Endothelial cell of umbilical vein (primary cell): ENCODE data around the gene CYP1A1. TPM values are rescaled to one million over a fixed set of nuclear protein-coding genes. Genes with fewer than 3 reads are reported as not detected.

Source experiments
- BruUV-seq: library from RNA; stranded (reverse); fragments of 400-500 nt; replicated peaks from 2 replicates; lab custom pipeline; 2021; lab: Mats Ljungman, UMichigan
- CTCF ChIA-PET: fragments of 300-600, 350-600 bp; sonication (Branson Sonifier 250); formaldehyde crosslinking; loops from one replicate; lab custom pipeline; 2021; ENCODE audit warnings: antibody characterized with exemption, inconsistent platforms; lab: Charles Lee
- POLR2A ChIA-PET: fragments of 300-600, 350-600 bp; sonication (Branson Sonifier 250); formaldehyde crosslinking; loops from one replicate; lab custom pipeline; 2021; ENCODE audit warnings: antibody characterized with exemption, inconsistent platforms; lab: Charles Lee
- DNase-seq: peaks from one replicate; pipeline ENCODE4 v3.0.0-alpha.2; 2011; ENCODE audit warnings: low read depth, low spot score
- FAIRE-seq: peaks from 2 replicates; lab custom pipeline; 2011; peaks lifted over from hg19 to GRCh38; lab: Jason Lieb, UNC
- H2AFZ ChIP-seq: 2 replicates; pipeline ENCODE4 v1.6.0; 2012; ENCODE audit warnings: low read depth, low read length, control low read depth, inconsistent platforms
- H3K27ac ChIP-seq: 2 replicates; pipeline ENCODE4 v1.5.1; 2011; ENCODE audit warnings: low read depth, mild to moderate bottlenecking, control low read depth, low read length, moderate library complexity; ENCODE audit not compliant: insufficient read depth
- H3K27me3 ChIP-seq, 2 experiments: 2 replicates each; pipeline versions ENCODE4 v1.6.0 to v1.6.1; 2011; ENCODE audit warnings: low read length in 2 of 2, mixed read lengths in 1 of 2; ENCODE audit not compliant: control insufficient read depth in 2 of 2, insufficient read depth in 2 of 2
- H3K36me3 ChIP-seq, 2 experiments: 2 replicates in 1 of 2; 3 replicates in 1 of 2; pipeline ENCODE4 v1.5.1; 2011; ENCODE audit warnings: low read length in 2 of 2, mild to moderate bottlenecking in 1 of 2, moderate library complexity in 1 of 2; ENCODE audit not compliant: control insufficient read depth in 2 of 2, insufficient read depth in 2 of 2; ENCODE audit errors: extremely low read depth in 1 of 2
- H3K4me1 ChIP-seq: 3 replicates; pipeline ENCODE4 v1.5.1; 2011; ENCODE audit warnings: mild to moderate bottlenecking, low read length; ENCODE audit not compliant: control insufficient read depth, insufficient read depth; ENCODE audit errors: extremely low read depth
- H3K4me2 ChIP-seq: 2 replicates; pipeline ENCODE4 v1.6.1; 2011; ENCODE audit warnings: low read length, control low read depth, mixed read lengths; ENCODE audit not compliant: insufficient read depth
- H3K4me3 ChIP-seq, 3 experiments: fragments of 200-600 bp in 1 of 3; sonication (generic), shearing (Covaris generic) in 1 of 3; replicated peaks in 1 of 3; 2 replicates each; pipeline ENCODE4 v1.5.1; 2011 to 2016; ENCODE audit warnings: control low read depth in 3 of 3, low read length in 3 of 3, mild to moderate bottlenecking in 2 of 3, inconsistent platforms in 1 of 3, low read depth in 1 of 3, moderate library complexity in 1 of 3; ENCODE audit not compliant: insufficient read depth in 1 of 3
- H3K79me2 ChIP-seq: 2 replicates; pipeline ENCODE4 v1.6.0; 2012; ENCODE audit warnings: low read length, inconsistent platforms; ENCODE audit not compliant: control insufficient read depth, insufficient read depth
- H3K9ac ChIP-seq: replicated peaks from 2 replicates; pipeline ENCODE3; 2011; ENCODE audit warnings: low read length, control low read depth; ENCODE audit not compliant: insufficient read depth; ENCODE audit errors: extremely low read depth
- H3K9me1 ChIP-seq: replicated peaks from 3 replicates; pipeline ENCODE4 v1.6.0; 2011; ENCODE audit warnings: mild to moderate bottlenecking, low read length; ENCODE audit not compliant: control insufficient read depth, insufficient read depth; ENCODE audit errors: extremely low read depth
- H3K9me3 ChIP-seq: replicated peaks from 2 replicates; pipeline ENCODE4 v1.5.1; 2012; ENCODE audit warnings: low read length, inconsistent platforms; ENCODE audit not compliant: control insufficient read depth, insufficient read depth
- H4K20me1 ChIP-seq: replicated peaks from 2 replicates; pipeline ENCODE3; 2011; ENCODE audit warnings: mild to moderate bottlenecking, low read length; ENCODE audit not compliant: control insufficient read depth, insufficient read depth; ENCODE audit errors: extremely low read depth
- CTCF ChIP-seq, 2 donors: IDR thresholded peaks; 1 replicate in 1 of 2; 2 replicates in 1 of 2; pipeline ENCODE4 v1.5.1; 2011; ENCODE audit warnings: low read length in 2 of 2, mild to moderate bottlenecking in 2 of 2, moderate library complexity in 2 of 2, control low read depth in 1 of 2, inconsistent platforms in 1 of 2, low read depth in 1 of 2; ENCODE audit not compliant: insufficient read depth in 1 of 2; ENCODE audit errors: extremely low read depth in 1 of 2
- EZH2 ChIP-seq: IDR thresholded peaks from 2 replicates; pipeline ENCODE4 v1.6.1; 2012; ENCODE audit warnings: borderline replicate concordance, low read depth, mild to moderate bottlenecking, moderate library complexity, low read length, inconsistent platforms; ENCODE audit not compliant: severe bottlenecking
- FOS ChIP-seq: IDR thresholded peaks from 2 replicates; pipeline ENCODE4 v1.6.1; 2011; ENCODE audit warnings: mild to moderate bottlenecking, low read length, moderate library complexity, borderline replicate concordance; ENCODE audit not compliant: insufficient read depth
- GATA2 ChIP-seq: IDR thresholded peaks from 2 replicates; pipeline ENCODE4 v1.7.0; 2011; ENCODE audit warnings: low read depth, mild to moderate bottlenecking, moderate library complexity, mixed read lengths, low read length; ENCODE audit not compliant: insufficient read length, insufficient read depth
- JUN ChIP-seq: IDR thresholded peaks from 2 replicates; pipeline ENCODE4 v1.6.1; 2011; ENCODE audit warnings: borderline replicate concordance, low read depth; ENCODE audit not compliant: insufficient read length, insufficient read depth
- MAX ChIP-seq: IDR thresholded peaks from 2 replicates; pipeline ENCODE4 v1.6.1; 2011; ENCODE audit not compliant: insufficient read depth, insufficient read length
- MYC ChIP-seq: IDR thresholded peaks from one replicate; pipeline ENCODE4 v1.6.1; 2011; ENCODE audit warnings: mild to moderate bottlenecking, low read depth, low read length
- POLR2A ChIP-seq: IDR thresholded peaks from 2 replicates; pipeline ENCODE4 v1.6.1; 2012; ENCODE audit warnings: low read depth, mild to moderate bottlenecking, control low read depth, low read length
- POLR2AphosphoS5 ChIP-seq: IDR thresholded peaks from 2 replicates; pipeline ENCODE4 v1.6.1; 2012; ENCODE audit warnings: low read depth, mild to moderate bottlenecking, control low read depth, low read length, moderate library complexity; ENCODE audit not compliant: insufficient read depth
- dilution Hi-C: fragments of 300-500 bp; cut with MboI; formaldehyde crosslinking; loops from one replicate; pipeline ENCODE4 v1.15.0; 2019; ENCODE audit warnings: low sequenced_read_pairs; ENCODE audit not compliant: extremely low pct_ligation_motif_present
- intact Hi-C: fragments of 100-400 bp; cut with micrococcal nuclease; formaldehyde crosslinking; loops from one replicate; pipeline ENCODE4 v1.10.0; 2022
- polyA plus RNA-seq, 4 experiments: library from polyadenylated mRNA; depleted of rRNA in 3 of 4; stranded (reverse) in 3 of 4; unstranded in 1 of 4; fragments of >200 nt; gene quantifications; 2 replicates each; pipeline versions ENCODE4 v1.2.1 to v1.2.3, GENCODE V29; 2011 to 2012; ENCODE audit warnings: missing spikeins in 1 of 4
- total RNA-seq: library from RNA; stranded (reverse); gene quantifications from 2 replicates; pipeline ENCODE4 v1.2.3, GENCODE V29; 2021

CYP1A1 gene
- total and polyA plus RNA-seq, 2 donors (not counting 3 experiments of a cell fraction or from before 2014, with no cell fraction given) = 7.6 to 13.1 TPM

GRCh38 chr15:74696808-74697207 lies 28.5 kb downstream of the CYP1A1 start:
- H3K9me3 ChIP-seq = no peaks in the 10 kb centered on the region
- no peak overlapping the region for H3K9ac ChIP-seq
- no peaks in the 10 kb centered on the region for H3K9me1 ChIP-seq
- H3K36me3 ChIP-seq = no peaks in the 10 kb centered on the region
- ChIA-PET POLR2A (no interaction called here), CTCF (interaction anchor here (1.1 kb wide), 1 partner anchor 64 kb away, joined by 3 read pairs; no protein-coding TSS in a partner anchor)
- DNase-seq = no peak
- peaks cover under 1 to 4% of the 10 kb centered on the region in 2 experiments for H3K27me3 ChIP-seq
- no peak overlapping the region for H3K27ac ChIP-seq
- BruUV-seq = no TSS peak
- H4K20me1 ChIP-seq = no peaks in the 10 kb centered on the region
- intact Hi-C loops = loop anchor here (2.0 kb wide), 3 partner anchors 20 to 72 kb away; no protein-coding TSS in a partner anchor
- peak overlapping the region in 1 of 3 experiments; percentile 76 for H3K4me3 ChIP-seq
- TF ChIP-seq EZH2 = no peak
- dilution Hi-C loops = no loop called here
- peak overlapping the region; percentile 93 for H2AFZ ChIP-seq
- peak overlapping the region; percentile 94 for H3K4me2 ChIP-seq
- peak; percentile 12 for FAIRE-seq
- H3K4me1 ChIP-seq = peaks cover 15% of the 10 kb centered on the region
- H3K79me2 ChIP-seq = peaks cover 31% of the 10 kb centered on the region

GRCh38 chr15:74696398-74696729 lies 29.0 kb downstream of the CYP1A1 start:
- Histone ChIP-seq H3K27me3 (no peaks in the 10 kb centered on the region), H3K4me2 (peak overlapping the region; percentile 94), H3K27ac (peak overlapping the region; percentile 77), H3K4me3 (peak overlapping the region; percentile 69 to 80 (median 76)), H3K4me1 (peaks cover 15% of the 10 kb centered on the region), H3K9me1 (no peaks in the 10 kb centered on the region), H4K20me1 (no peaks in the 10 kb centered on the region), H3K9ac (peak overlapping the region; percentile 90), H3K36me3 (no peaks in the 10 kb centered on the region), H3K9me3 (no peaks in the 10 kb centered on the region), H3K79me2 (peaks cover 34% of the 10 kb centered on the region), H2AFZ (peak overlapping the region; percentile 93)
- FAIRE-seq = no peak
- TSS peak; percentile 92 for BruUV-seq
- dilution Hi-C loops = no loop called here
- intact Hi-C loops = loop anchor here (2.0 kb wide), 3 partner anchors 20 to 72 kb away; no protein-coding TSS in a partner anchor
- POLR2A ChIA-PET = no interaction called here
- DNase-seq = no peak
- TF ChIP-seq FOS = no peak
- TF ChIP-seq MYC = no peak
- no peak for TF ChIP-seq MAX
- no peak for TF ChIP-seq EZH2
- no peak for TF ChIP-seq CTCF (IDR thresholded peaks at IDR 0.05; ENCODE audit: extremely low read depth in 1 of 2, insufficient read depth in 1 of 2, low read depth in 1 of 2, low read length in 2 of 2)
- no peak for TF ChIP-seq JUN
- TF ChIP-seq POLR2A = no peak
- TF ChIP-seq GATA2 = no peak
- no peak for TF ChIP-seq POLR2AphosphoS5
- CTCF ChIA-PET = interaction anchor here (1.1 to 1.5 kb wide), 3 partner anchors 45 to 73 kb away, joined by 3 to 4 read pairs (median 4); no protein-coding TSS in a partner anchor
